GM12878 (cell line): ENCODE results near the gene ADSL. TPM values are rescaled to one million over a fixed set of nuclear protein-coding genes. Genes with fewer than 3 reads are reported as not detected.

Experiments
- ATAC-seq: fragments of 200-7000 bp; cut with Tn5 transposase; 3 replicates; pipeline ENCODE4 v1.9.1; 2020; ENCODE audit warnings: mild to moderate bottlenecking, moderate library complexity
- BruUV-seq: library from RNA; stranded (reverse); fragments of 400-500 nt; replicated peaks from 2 replicates; lab custom pipeline; 2021; lab: Mats Ljungman, UMichigan
- CTCF ChIA-PET: fragments of 300-600 bp; sonication (Branson Sonifier 250); formaldehyde crosslinking; extraction: SDS; loops from one replicate; lab custom pipeline; 2021; ENCODE audit warnings: inconsistent platforms; lab: Yijun Ruan, JAX
- POLR2A ChIA-PET: fragments of 350-600 bp; formaldehyde crosslinking; extraction: SDS; loops from one replicate; lab custom pipeline; 2021; ENCODE audit warnings: inconsistent platforms; lab: Charles Lee
- RAD21 ChIA-PET: fragments of 300-600 bp; sonication (Branson Sonifier 250); formaldehyde crosslinking; loops from one replicate; lab custom pipeline; 2023; ENCODE audit warnings: antibody characterized with exemption; ENCODE audit not compliant: unreplicated experiment; lab: Charles Lee
- SMC1A ChIA-PET: fragments of 300-600 bp; sonication (Branson Sonifier 250); formaldehyde crosslinking; loops from one replicate; lab custom pipeline; 2023; ENCODE audit not compliant: unreplicated experiment, uncharacterized antibody; lab: Charles Lee
- DNase-seq: peaks from one replicate; pipeline ENCODE4 v3.0.0-alpha.2; 2011; ENCODE audit warnings: low read depth, low spot score
- FAIRE-seq: peaks from 3 replicates; lab custom pipeline; 2011; peaks lifted over from hg19 to GRCh38; lab: Jason Lieb, UNC
- H2AFZ ChIP-seq: 2 replicates; pipeline ENCODE4 v1.6.0; 2011; ENCODE audit warnings: low read depth, low read length, control low read depth; ENCODE audit not compliant: control insufficient read depth
- H3K27ac ChIP-seq: 2 replicates; pipeline ENCODE4 v1.5.1; 2011; ENCODE audit warnings: control low read depth; ENCODE audit not compliant: control insufficient read depth, insufficient read depth
- H3K27me3 ChIP-seq, 2 experiments: replicated peaks in 1 of 2; 2 replicates each; pipeline versions ENCODE4 v1.6.0 to v1.6.1; 2011; ENCODE audit warnings: low read length in 1 of 2; ENCODE audit not compliant: control insufficient read depth in 2 of 2, insufficient read depth in 2 of 2
- H3K36me3 ChIP-seq, 2 experiments: 2 replicates each; pipeline ENCODE4 v1.5.1; 2011; ENCODE audit warnings: low read length in 1 of 2; ENCODE audit not compliant: control insufficient read depth in 2 of 2, insufficient read depth in 2 of 2
- H3K4me1 ChIP-seq: 2 replicates; pipeline ENCODE4 v1.6.1; 2011; ENCODE audit warnings: mild to moderate bottlenecking, low read length, moderate library complexity, mixed read lengths; ENCODE audit not compliant: control insufficient read depth, insufficient read depth
- H3K4me2 ChIP-seq: 2 replicates; pipeline ENCODE4 v1.6.0; 2011; ENCODE audit warnings: control low read depth; ENCODE audit not compliant: control insufficient read depth, insufficient read depth
- H3K4me3 ChIP-seq: fragments of 200-600 bp; sonication (generic); 2 replicates; pipeline ENCODE4 v1.5.1; 2016
- H3K79me2 ChIP-seq: 2 replicates; pipeline ENCODE4 v1.6.0; 2011; ENCODE audit warnings: low read length; ENCODE audit not compliant: control insufficient read depth, insufficient read depth
- H3K9ac ChIP-seq: 2 replicates; pipeline ENCODE4 v1.8.0; 2011; ENCODE audit warnings: low read length, control low read depth, mixed read lengths; ENCODE audit not compliant: control insufficient read depth, insufficient read depth
- H3K9me3 ChIP-seq: replicated peaks from 3 replicates; pipeline ENCODE4 v1.5.1; 2011; ENCODE audit warnings: mild to moderate bottlenecking, low read length; ENCODE audit not compliant: control insufficient read depth, insufficient read depth
- H4K20me1 ChIP-seq: 2 replicates; pipeline ENCODE4 v1.6.0; 2011; ENCODE audit not compliant: control insufficient read depth, insufficient read depth
- CEBPB ChIP-seq, 2 experiments: fragments of 150-350 bp in 1 of 2; IDR thresholded peaks; 2 replicates each; pipeline ENCODE4 v1.6.1; 2012 to 2014; ENCODE audit warnings: low read depth in 2 of 2, low read length in 2 of 2, borderline replicate concordance in 1 of 2, inconsistent platforms in 1 of 2
- FOXM1 ChIP-seq: IDR thresholded peaks from 2 replicates; pipeline ENCODE4 v1.6.1; 2012; ENCODE audit warnings: low read depth, mild to moderate bottlenecking, inconsistent platforms, low read length, moderate library complexity
- NR2C1 ChIP-seq: fragments of 450-650 bp; IDR thresholded peaks from 2 replicates; pipeline ENCODE4 v1.6.1; 2017; ENCODE audit warnings: antibody characterized with exemption, mild to moderate bottlenecking, moderate library complexity
- POLR2AphosphoS5 ChIP-seq: IDR thresholded peaks from 2 replicates; pipeline ENCODE4 v1.6.1; 2011; ENCODE audit warnings: mild to moderate bottlenecking, low read length, inconsistent platforms
- RUNX3 ChIP-seq: IDR thresholded peaks from 2 replicates; pipeline ENCODE4 v1.6.1; 2012; ENCODE audit warnings: low read length, inconsistent platforms
- SMARCA5 ChIP-seq: fragments of 450-650 bp; IDR thresholded peaks from 2 replicates; pipeline ENCODE4 v1.6.1; 2017; ENCODE audit warnings: mild to moderate bottlenecking
- ZSCAN29 ChIP-seq: fragments of 450-650 bp; IDR thresholded peaks from 2 replicates; pipeline ENCODE4 v1.6.1; 2017; ENCODE audit warnings: mild to moderate bottlenecking, moderate library complexity
- WGBS: methylation state at CpG from one replicate; pipeline ENCODE4 v1.1.6; 2016; ENCODE audit warnings: low lambda C conversion rate; ENCODE audit not compliant: insufficient replicate concordance, insufficient coverage; ENCODE audit errors: missing lambda C conversion rate; 5-methylcytosine and 5-hydroxymethylcytosine counted together
- in situ Hi-C: fragments of 300-500 bp; cut with MboI; formaldehyde crosslinking; loops from 9 replicates; pipeline ENCODE4 v1.14.3; 2018; ENCODE audit warnings: mixed read lengths
- intact Hi-C: fragments of 100-400 bp; cut with micrococcal nuclease; formaldehyde crosslinking; loops from one replicate; pipeline ENCODE4 v1.14.2; 2022; ENCODE audit not compliant: unreplicated experiment
- polyA plus RNA-seq, 11 experiments: library from polyadenylated mRNA; depleted of rRNA in 4 of 11; unstranded in 6 of 11; stranded (reverse) in 5 of 11; fragments of >200 nt; fragmentation: Nextera tagmentation in 4 of 11; fragmentation: Illumina TruSeq in 1 of 11; extraction: Ambion mirVana in 4 of 11; extraction: Trizol in 1 of 11; gene quantifications; 1 replicate in 1 of 11; 2 replicates in 10 of 11; pipeline versions ENCODE4 v1.2.1 to v1.2.3, GENCODE V29; 2011 to 2016; ENCODE audit warnings: inconsistent platforms in 2 of 11, missing spikeins in 2 of 11, low read depth in 1 of 11
- total RNA-seq, 4 experiments: library from RNA; depleted of rRNA in 3 of 4; stranded (reverse); fragments of >200 nt in 3 of 4; fragmentation: Illumina TruSeq in 1 of 4; extraction: Trizol in 1 of 4; gene quantifications; 2 replicates each; pipeline versions ENCODE4 v1.2.1 to v1.2.3, GENCODE V29; 2013 to 2021
- TF ChIP-seq, protein P1 (sequence below): IDR thresholded peaks from 2 replicates; pipeline ENCODE4 v1.6.1; 2011; ENCODE audit warnings: mild to moderate bottlenecking, low read depth, low read length, moderate library complexity; ENCODE audit not compliant: insufficient replicate concordance
- TF ChIP-seq, protein P2 (sequence below): fragments of 450-650 bp; IDR thresholded peaks from 2 replicates; pipeline ENCODE4 v1.6.1; 2016; ENCODE audit warnings: mild to moderate bottlenecking

The ADSL gene
- total and polyA plus RNA-seq, 10 of the 15 experiments (the other 5 are each of a cell fraction or from before 2014, with no cell fraction given) = 126 to 313 (median 143) TPM

DNA sequence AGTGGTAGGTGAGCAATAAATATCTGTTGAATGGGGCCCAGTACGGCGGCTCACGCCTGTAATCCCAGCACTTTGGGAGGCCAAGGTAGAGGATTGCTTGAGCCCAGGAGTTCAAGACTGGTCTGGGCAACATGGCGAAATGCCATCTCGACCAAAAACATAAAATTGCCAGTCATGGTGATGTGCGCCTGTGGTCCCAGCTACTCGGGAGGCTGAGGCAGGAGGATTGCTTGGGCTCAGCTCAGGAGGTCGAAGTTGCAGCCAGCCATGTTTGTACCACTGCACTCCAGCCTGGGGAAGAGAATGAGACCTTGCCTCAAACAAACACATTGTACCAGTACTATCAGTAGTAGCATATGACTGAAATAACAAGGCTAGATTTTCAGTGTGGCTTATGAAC, 28.3 kb downstream of the ADSL start:
- no peak overlapping the region for H2AFZ ChIP-seq
- H3K9ac ChIP-seq = no peak overlapping the region
- TF ChIP-seq ZSCAN29 = no peak
- no peak for TF ChIP-seq CEBPB (IDR thresholded peaks at IDR 0.05; ENCODE audit: borderline replicate concordance in 1 of 2, low read depth in 2 of 2, low read length in 2 of 2)
- no peak for TF ChIP-seq NR2C1
- WGBS = 94% methylated on average over 8 of the region's 8 CpGs
- RAD21 ChIA-PET = interaction anchor here (0.6 kb wide), 1 partner anchor 38 kb away, joined by 4 read pairs; no protein-coding TSS in a partner anchor
- ATAC-seq = no peak
- no peak overlapping the region for H3K4me3 ChIP-seq
- H3K79me2 ChIP-seq = peaks cover 38% of the 10 kb centered on the region
- no TSS peak for BruUV-seq
- no peak overlapping the region for H3K4me2 ChIP-seq
- peaks cover 0 to 6% of the 10 kb centered on the region in 2 experiments; a peak in 3 of 4 replicates for H3K36me3 ChIP-seq
- H3K27me3 ChIP-seq = no peaks in the 10 kb centered on the region
- no peak overlapping the region for H3K27ac ChIP-seq
- no peak for DNase-seq
- H3K9me3 ChIP-seq = no peaks in the 10 kb centered on the region
- in situ Hi-C loops (no loop called here), intact Hi-C loops (no loop called here)
- POLR2A ChIA-PET = interaction anchor here (1.3 kb wide), 1 partner anchor 10 kb away, joined by 4 read pairs; no protein-coding TSS in a partner anchor
- peaks cover 5% of the 10 kb centered on the region for H3K4me1 ChIP-seq
- SMC1A ChIA-PET = interaction anchor here (0.6 to 3.8 kb wide), 4 partner anchors 10 to 271 kb away, joined by 3 to 16 read pairs (median 5); no protein-coding TSS in a partner anchor
- FAIRE-seq = no peak
- CTCF ChIA-PET = interaction anchor here (0.8 to 1.3 kb wide), 4 partner anchors 9 to 262 kb away, joined by 3 to 5 read pairs (median 3); partner anchors contain the start of gene MRTFA
- no peaks in the 10 kb centered on the region for H4K20me1 ChIP-seq

DNA sequence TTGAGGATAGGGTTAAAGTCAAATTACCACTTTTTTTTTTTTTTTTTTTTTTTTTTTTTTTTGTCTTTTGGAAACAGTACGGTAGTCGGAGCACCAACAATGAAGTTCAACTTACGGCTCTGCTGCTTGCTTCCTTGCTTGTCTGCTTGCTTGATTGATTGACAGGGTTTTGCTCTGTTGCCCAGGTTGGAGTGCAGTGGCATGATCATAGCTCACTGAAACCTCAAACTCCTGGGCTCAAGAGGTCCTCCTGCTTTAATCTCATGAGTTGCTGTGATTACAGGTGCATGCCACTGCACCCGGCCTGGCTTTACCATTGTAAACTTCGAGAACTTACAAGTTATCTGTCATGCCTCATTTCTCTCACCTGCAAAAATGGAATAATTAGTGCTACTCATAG, 29.8 kb downstream of the ADSL start:
- TF ChIP-seq POLR2AphosphoS5 (no peak), FOXM1 (no peak), RUNX3 (peak; percentile 7; the same call in 1 of the 2 replicates), SMARCA5 (no peak)
- TF ChIP-seq, protein P1, sequence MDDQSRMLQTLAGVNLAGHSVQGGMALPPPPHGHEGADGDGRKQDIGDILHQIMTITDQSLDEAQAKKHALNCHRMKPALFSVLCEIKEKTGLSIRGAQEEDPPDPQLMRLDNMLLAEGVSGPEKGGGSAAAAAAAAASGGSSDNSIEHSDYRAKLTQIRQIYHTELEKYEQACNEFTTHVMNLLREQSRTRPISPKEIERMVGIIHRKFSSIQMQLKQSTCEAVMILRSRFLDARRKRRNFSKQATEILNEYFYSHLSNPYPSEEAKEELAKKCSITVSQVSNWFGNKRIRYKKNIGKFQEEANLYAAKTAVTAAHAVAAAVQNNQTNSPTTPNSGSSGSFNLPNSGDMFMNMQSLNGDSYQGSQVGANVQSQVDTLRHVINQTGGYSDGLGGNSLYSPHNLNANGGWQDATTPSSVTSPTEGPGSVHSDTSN = peak; percentile 81
- TF ChIP-seq, protein P2, sequence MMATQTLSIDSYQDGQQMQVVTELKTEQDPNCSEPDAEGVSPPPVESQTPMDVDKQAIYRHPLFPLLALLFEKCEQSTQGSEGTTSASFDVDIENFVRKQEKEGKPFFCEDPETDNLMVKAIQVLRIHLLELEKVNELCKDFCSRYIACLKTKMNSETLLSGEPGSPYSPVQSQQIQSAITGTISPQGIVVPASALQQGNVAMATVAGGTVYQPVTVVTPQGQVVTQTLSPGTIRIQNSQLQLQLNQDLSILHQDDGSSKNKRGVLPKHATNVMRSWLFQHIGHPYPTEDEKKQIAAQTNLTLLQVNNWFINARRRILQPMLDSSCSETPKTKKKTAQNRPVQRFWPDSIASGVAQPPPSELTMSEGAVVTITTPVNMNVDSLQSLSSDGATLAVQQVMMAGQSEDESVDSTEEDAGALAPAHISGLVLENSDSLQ = peak; percentile 92

More for the DNA sequence above, 29.8 kb downstream of the ADSL start:
- ChIA-PET RAD21 (interaction anchor here (0.6 to 1.7 kb wide), 3 partner anchors 9 to 36 kb away, joined by 3 to 11 read pairs (median 3); no protein-coding TSS in a partner anchor), SMC1A (interaction anchor here (0.7 to 3.8 kb wide), 7 partner anchors 9 to 304 kb away, joined by 3 to 16 read pairs (median 4); no protein-coding TSS in a partner anchor), POLR2A (interaction anchor here (0.6 to 1.3 kb wide), 5 partner anchors 9 to 315 kb away, joined by 3 to 6 read pairs (median 4); no protein-coding TSS in a partner anchor), CTCF (interaction anchor here (0.7 to 1.8 kb wide), 6 partner anchors 9 to 270 kb away, joined by 3 to 7 read pairs (median 4); no protein-coding TSS in a partner anchor)
- peaks cover 5% of the 10 kb centered on the region for H3K4me1 ChIP-seq
- H2AFZ ChIP-seq = no peak overlapping the region
- no peak for FAIRE-seq
- no peaks in the 10 kb centered on the region for H4K20me1 ChIP-seq
- H3K4me2 ChIP-seq = peak overlapping the region; percentile 38
- BruUV-seq = no TSS peak
- no peak overlapping the region for H3K4me3 ChIP-seq
- H3K36me3 ChIP-seq = peaks cover 0 to 6% of the 10 kb centered on the region in 2 experiments; a peak in 2 of 4 replicates
- intact Hi-C loops (no loop called here), in situ Hi-C loops (no loop called here)
- DNase-seq = no peak
- H3K9ac ChIP-seq = no peak overlapping the region
- 48% methylated on average over 5 of the region's 5 CpGs for WGBS
- H3K27me3 ChIP-seq = no peaks in the 10 kb centered on the region
- H3K79me2 ChIP-seq = peaks cover 34% of the 10 kb centered on the region
- no peaks in the 10 kb centered on the region for H3K9me3 ChIP-seq
- H3K27ac ChIP-seq = no peak overlapping the region
- peak; percentile 59 for ATAC-seq
